Skin of body (tissue), 2 donors: ENCODE measurements around the gene SCNN1G. TPM values are rescaled to one million over a fixed set of nuclear protein-coding genes. Genes with fewer than 3 reads are reported as not detected.
A peak's percentile ranks its signal among the peaks of the same experiment; 100 is the strongest.

Experiments
- DNase-seq: peaks from one replicate; lab custom pipeline; 2025; lab: John Stamatoyannopoulos, UW
- total RNA-seq: library from RNA; depleted of rRNA; stranded (reverse); fragments of >200 nt; gene quantifications from one replicate; pipeline ENCODE4 v1.2.3, GENCODE V29; 2014

The SCNN1G gene
- total RNA-seq, 1 donor from 2014 or later = 1.2 TPM

- DNase-seq = no peak
Measured at GRCh38 chr16:23149993-23150364, 32.6 kb upstream of the SCNN1G start.

DNA sequence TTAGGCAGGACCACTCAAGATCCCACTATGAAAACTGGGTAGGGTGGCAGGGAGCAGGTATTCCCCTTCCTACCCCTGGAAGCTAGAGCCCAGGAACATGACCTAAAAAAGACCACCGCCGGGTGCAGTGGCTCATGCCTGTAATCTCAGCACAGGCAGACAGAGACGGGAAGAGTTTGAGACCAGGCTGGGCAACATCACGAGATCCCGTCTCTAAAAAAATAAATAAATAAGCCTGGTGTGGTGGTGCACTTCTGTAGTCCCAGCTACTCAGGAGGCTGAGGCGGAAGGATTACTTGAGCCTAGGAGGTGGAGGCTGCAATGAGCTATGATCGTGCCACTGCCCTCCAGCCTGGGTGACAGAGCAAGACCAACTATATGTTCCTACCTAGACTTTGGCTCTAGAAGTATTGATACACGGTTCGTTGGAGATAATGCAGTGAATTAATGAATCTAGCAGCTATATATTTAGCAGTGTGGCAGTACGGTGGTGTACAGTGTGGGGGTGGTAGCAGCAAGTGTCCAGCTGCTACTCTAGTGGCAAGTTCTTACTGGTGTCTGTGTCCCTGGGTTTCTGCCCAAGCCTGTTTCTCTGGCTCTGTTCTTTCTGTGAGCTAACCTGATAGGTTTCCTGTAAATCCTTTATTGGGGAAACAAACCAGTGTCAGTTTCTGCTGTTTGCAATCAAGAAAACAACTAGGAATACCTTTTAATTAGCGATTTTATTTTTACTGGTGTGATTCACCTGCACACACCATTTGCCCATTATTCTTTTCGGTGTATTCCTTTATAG, 30.0 kb upstream of the SCNN1G start:
- DNase-seq = no peak

DNA sequence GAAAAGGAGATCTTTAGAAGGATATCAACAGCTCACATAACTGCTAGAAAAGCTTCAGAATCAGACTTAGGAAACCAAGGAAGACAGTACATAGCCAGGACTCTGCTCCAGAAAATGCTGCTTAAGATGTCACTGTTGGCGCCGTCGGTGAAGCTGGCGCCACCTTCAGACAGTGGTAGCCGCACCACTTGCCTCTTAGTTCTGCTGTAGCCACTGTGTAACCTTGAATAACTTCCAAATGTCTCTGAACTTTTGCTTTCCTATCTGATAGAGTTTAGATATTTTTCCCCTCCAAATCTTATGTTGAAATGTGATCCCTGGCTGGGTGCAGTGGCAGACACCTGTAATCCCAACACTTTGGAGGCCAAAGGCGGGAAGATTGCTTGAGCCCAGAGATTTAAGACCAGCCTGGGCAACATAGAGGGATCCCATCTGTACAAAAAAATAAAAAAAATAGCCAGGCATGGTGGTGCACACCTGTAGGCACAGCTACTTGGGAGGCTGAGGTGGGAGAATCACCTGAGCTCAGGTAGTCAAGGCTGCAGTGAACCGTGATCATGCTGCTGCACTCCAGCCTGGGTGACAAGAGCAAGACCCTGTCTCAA, 27.0 kb upstream of the SCNN1G start:
- no peak for DNase-seq

DNA sequence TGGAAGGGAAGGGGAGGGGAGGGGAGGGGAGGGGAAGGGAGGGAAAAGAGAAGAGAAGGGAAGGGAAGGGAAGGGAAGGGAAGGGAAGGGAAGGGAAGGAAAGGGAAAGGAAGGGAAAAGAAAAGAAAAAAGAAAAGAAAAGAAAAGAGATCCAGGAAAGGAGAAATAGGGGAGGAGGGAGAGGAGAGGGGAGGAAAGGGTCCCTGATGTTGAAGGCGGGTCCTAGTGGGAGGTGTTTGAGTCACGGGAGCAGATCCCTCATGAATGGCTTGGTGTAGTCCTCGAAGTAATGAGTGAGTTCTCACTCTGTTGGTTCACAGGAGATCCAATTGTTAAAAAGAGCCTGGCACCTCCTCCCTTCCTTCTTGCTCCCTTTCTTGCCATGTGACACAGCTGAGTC, 26.4 kb upstream of the SCNN1G start:
- DNase-seq = no peak

- DNase-seq = no peak
Measured at GRCh38 chr16:23156946-23157460, 25.5 kb upstream of the SCNN1G start.

- no peak for DNase-seq
Measured at GRCh38 chr16:23158114-23158513, 24.4 kb upstream of the SCNN1G start.

- no peak for DNase-seq
Measured at GRCh38 chr16:23160082-23160481, 22.5 kb upstream of the SCNN1G start.

DNA sequence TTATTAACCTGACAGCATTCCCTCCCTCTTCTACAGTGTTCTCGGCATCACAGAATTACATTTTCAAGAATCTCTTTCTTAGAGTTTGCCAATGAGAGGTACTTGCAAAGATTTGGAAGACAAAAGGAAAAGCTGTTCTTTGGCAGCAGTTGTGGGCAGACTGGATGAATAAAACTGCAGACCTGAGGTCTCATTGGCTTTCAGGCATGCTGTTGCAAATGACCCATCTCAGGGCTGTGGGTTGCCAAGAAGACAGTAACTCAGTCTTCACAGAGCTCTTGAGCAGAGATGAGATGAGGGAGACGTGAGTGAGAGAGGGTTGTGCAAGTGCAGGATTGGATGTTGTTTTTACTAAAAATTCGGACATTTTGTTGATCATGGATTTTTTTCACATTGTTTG, 22.0 kb upstream of the SCNN1G start:
- no peak for DNase-seq

- no peak for DNase-seq
Measured at GRCh38 chr16:23163921-23164320, 18.6 kb upstream of the SCNN1G start.

DNA sequence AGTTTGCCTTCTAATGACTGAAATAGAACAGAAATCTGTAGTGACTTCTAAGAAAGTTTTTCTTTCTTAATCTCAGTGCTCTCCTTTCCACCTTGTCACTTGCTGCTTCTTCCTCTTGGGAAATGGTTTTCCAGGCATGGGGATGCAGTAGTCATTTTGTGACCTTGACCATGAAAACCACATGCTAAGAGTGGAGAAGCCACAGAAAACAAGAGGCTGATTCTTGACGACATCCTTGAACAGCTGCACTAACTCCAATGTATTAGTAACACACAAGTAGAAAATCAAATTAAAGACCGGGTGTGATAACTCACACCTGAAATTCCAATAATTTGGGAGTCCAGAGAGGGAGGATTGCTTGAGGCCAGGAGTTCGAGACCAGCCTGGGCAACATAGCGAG, 17.8 kb upstream of the SCNN1G start:
- DNase-seq = no peak

DNA sequence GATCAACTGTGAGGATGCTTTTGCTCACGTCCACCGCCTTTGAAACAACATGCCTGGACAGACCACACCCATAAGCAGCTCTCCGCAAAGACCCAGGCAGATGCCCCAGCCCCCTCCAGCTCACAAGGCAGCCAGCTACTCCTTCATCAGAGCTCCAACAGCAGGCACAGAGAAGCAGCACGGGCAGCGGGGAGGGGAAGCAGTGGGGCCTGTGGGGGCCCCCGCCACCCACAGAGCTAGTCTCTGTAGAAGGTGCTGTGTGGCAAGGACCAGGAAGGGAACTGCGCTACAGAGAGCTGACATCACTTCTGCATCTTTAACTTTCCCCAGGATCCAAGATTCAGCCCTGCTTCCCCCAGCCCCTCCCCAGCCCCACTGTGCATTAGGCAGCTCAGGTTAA, 10.0 kb upstream of the SCNN1G start:
- DNase-seq = no peak

- no peak for DNase-seq
Measured at GRCh38 chr16:23172994-23173393, 9.6 kb upstream of the SCNN1G start.

- DNase-seq = no peak
Measured at GRCh38 chr16:23174622-23175021, 7.9 kb upstream of the SCNN1G start.

DNA sequence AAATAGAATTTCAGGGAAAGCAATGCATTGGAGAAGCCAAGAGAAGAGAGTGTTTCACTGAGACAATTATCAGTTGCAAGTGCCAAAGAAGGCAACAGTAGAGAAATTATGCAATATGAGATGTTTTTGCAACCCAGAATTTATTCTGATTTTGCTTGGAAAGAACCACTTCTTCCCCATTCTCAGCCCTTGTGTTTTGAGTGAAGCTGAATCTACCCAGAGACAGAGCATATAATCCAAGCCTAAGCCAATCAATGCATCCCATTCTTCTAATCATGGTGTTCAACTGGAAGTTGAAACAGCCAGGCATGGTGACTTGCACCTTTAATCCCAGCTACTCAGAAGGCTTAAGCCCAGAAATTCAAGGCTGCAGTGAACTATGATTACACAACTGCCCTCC, 6.9 kb upstream of the SCNN1G start:
- no peak for DNase-seq

- DNase-seq = no peak
Measured at GRCh38 chr16:23181506-23181905, 1.0 kb upstream of the SCNN1G start.

GRCh38 chr16:23182206-23182678, 303 bp upstream of the SCNN1G start:
- DNase-seq = peak; percentile 9

- DNase-seq = no peak
Measured at GRCh38 chr16:23183543-23183862, 958 bp downstream of the SCNN1G start.

GRCh38 chr16:23185656-23186055, 3.1 kb downstream of the SCNN1G start:
- no peak for DNase-seq

GRCh38 chr16:23186171-23186570, 3.6 kb downstream of the SCNN1G start:
- DNase-seq = no peak

DNA sequence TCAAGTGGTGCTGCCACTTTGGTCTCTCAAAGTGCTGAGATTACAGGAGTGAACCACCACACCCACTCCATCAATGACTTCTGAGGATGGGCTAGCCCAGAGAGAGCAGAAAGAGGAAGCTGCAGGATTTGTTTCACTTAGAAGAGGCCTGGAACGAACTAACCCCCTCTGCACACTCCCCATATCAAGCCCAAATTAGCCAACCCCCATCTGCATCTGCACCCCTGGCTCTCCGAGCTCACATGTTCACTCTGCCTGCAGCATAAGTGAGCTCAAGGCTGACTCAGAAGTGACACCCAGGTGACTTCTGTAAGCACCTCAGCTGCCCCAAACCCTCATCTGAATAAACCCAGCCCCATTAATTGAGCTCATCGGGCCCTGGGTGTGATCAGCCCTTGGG, 4.8 kb downstream of the SCNN1G start:
- DNase-seq = no peak

- no peak for DNase-seq
Measured at GRCh38 chr16:23188911-23189310, 6.4 kb downstream of the SCNN1G start.

- DNase-seq = no peak
Measured at GRCh38 chr16:23194497-23195221, 12.1 kb downstream of the SCNN1G start.
